ENCODE measurements around the gene WWOX.

The WWOX gene

GRCh38 chr16:78969721-78970120, 870.3 kb downstream of the WWOX start:
- no peak for TF ChIP-seq TAF1 (IDR thresholded peaks at IDR 0.05; ENCODE audit: low read depth, low read length)
- TF ChIP-seq POU2F2 (IDR thresholded peaks at IDR 0.05; ENCODE audit: low read depth, low read length) = no peak
- no peak for TF ChIP-seq PAX5 (IDR thresholded peaks at IDR 0.05; ENCODE audit: insufficient read depth, low read length, severe bottlenecking)
- no peak for TF ChIP-seq SPI1 (IDR thresholded peaks at IDR 0.05; ENCODE audit: low read depth, low read length)
- TF ChIP-seq POLR2A (IDR thresholded peaks at IDR 0.05; ENCODE audit: low read depth, low read length) = no peak
- no peak for TF ChIP-seq POLR2AphosphoS5 (IDR thresholded peaks at IDR 0.05; ENCODE audit: low read depth, low read length)
- no peak for DNase-seq (ENCODE audit: insufficient read length, low spot score)
- FAIRE-seq = no peak

GRCh38 chr16:78970650-78971049, 871.2 kb downstream of the WWOX start:
- TF ChIP-seq PAX5 (IDR thresholded peaks at IDR 0.05; ENCODE audit: insufficient read depth, low read length, severe bottlenecking) (no peak), TAF1 (IDR thresholded peaks at IDR 0.05; ENCODE audit: low read depth, low read length) (no peak), POU2F2 (IDR thresholded peaks at IDR 0.05; ENCODE audit: low read depth, low read length) (no peak), SPI1 (IDR thresholded peaks at IDR 0.05; ENCODE audit: low read depth, low read length) (no peak), POLR2AphosphoS5 (IDR thresholded peaks at IDR 0.05; ENCODE audit: low read depth, low read length) (no peak), POLR2A (IDR thresholded peaks at IDR 0.05; ENCODE audit: low read depth, low read length) (no peak)
- DNase-seq (ENCODE audit: insufficient read length, low spot score) = no peak
- FAIRE-seq = no peak

GRCh38 chr16:78972006-78972405, 872.6 kb downstream of the WWOX start:
- TF ChIP-seq POU2F2 (IDR thresholded peaks at IDR 0.05; ENCODE audit: low read depth, low read length) (no peak), SPI1 (IDR thresholded peaks at IDR 0.05; ENCODE audit: low read depth, low read length) (no peak), POLR2AphosphoS5 (IDR thresholded peaks at IDR 0.05; ENCODE audit: low read depth, low read length) (no peak)
- FAIRE-seq (no peak), DNase-seq (ENCODE audit: insufficient read length, low spot score) (no peak)

- TF ChIP-seq PAX5 (IDR thresholded peaks at IDR 0.05; ENCODE audit: insufficient read depth, low read length, severe bottlenecking) = no peak
- no peak for TF ChIP-seq POU2F2 (IDR thresholded peaks at IDR 0.05; ENCODE audit: low read depth, low read length)
- TF ChIP-seq POLR2A (IDR thresholded peaks at IDR 0.05; ENCODE audit: low read depth, low read length) = no peak
- no peak for TF ChIP-seq TAF1 (IDR thresholded peaks at IDR 0.05; ENCODE audit: low read depth, low read length)
- TF ChIP-seq POLR2AphosphoS5 (IDR thresholded peaks at IDR 0.05; ENCODE audit: low read depth, low read length) = no peak
- no peak for TF ChIP-seq SPI1 (IDR thresholded peaks at IDR 0.05; ENCODE audit: low read depth, low read length)
- DNase-seq (ENCODE audit: insufficient read length, low spot score) = no peak
These were observed 873.5 kb downstream of the WWOX start for GRCh38 chr16:78972986-78973385.

GRCh38 chr16:78976212-78976611, 876.8 kb downstream of the WWOX start:
- DNase-seq (ENCODE audit: insufficient read length, low spot score) = no peak
- TF ChIP-seq TAF1 (IDR thresholded peaks at IDR 0.05; ENCODE audit: low read depth, low read length) = no peak
- no peak for TF ChIP-seq POLR2AphosphoS5 (IDR thresholded peaks at IDR 0.05; ENCODE audit: low read depth, low read length)
- TF ChIP-seq SPI1 (IDR thresholded peaks at IDR 0.05; ENCODE audit: low read depth, low read length) = no peak
- TF ChIP-seq POLR2A (IDR thresholded peaks at IDR 0.05; ENCODE audit: low read depth, low read length) = no peak
- no peak for TF ChIP-seq PAX5 (IDR thresholded peaks at IDR 0.05; ENCODE audit: insufficient read depth, low read length, severe bottlenecking)
- no peak for TF ChIP-seq POU2F2 (IDR thresholded peaks at IDR 0.05; ENCODE audit: low read depth, low read length)
- no peak for FAIRE-seq

More at GRCh38 chr16:78972986-78973385, 873.5 kb downstream of the WWOX start:
- no peak for FAIRE-seq

- TF ChIP-seq POU2F2 (IDR thresholded peaks at IDR 0.05; ENCODE audit: low read depth, low read length) = no peak
- no peak for FAIRE-seq
- DNase-seq (ENCODE audit: insufficient read length, low spot score) = no peak
These were observed 881.4 kb downstream of the WWOX start for GRCh38 chr16:78980825-78981224.

- DNase-seq (ENCODE audit: insufficient read length, low spot score) (no peak), FAIRE-seq (no peak)
- TF ChIP-seq SPI1 (IDR thresholded peaks at IDR 0.05; ENCODE audit: low read depth, low read length) = no peak
- no peak for TF ChIP-seq POLR2A (IDR thresholded peaks at IDR 0.05; ENCODE audit: low read depth, low read length)
- TF ChIP-seq TAF1 (IDR thresholded peaks at IDR 0.05; ENCODE audit: low read depth, low read length) = no peak
- no peak for TF ChIP-seq POU2F2 (IDR thresholded peaks at IDR 0.05; ENCODE audit: low read depth, low read length)
- no peak for TF ChIP-seq POLR2AphosphoS5 (IDR thresholded peaks at IDR 0.05; ENCODE audit: low read depth, low read length)
- TF ChIP-seq PAX5 (IDR thresholded peaks at IDR 0.05; ENCODE audit: insufficient read depth, low read length, severe bottlenecking) = no peak
These were observed 882.8 kb downstream of the WWOX start for GRCh38 chr16:78982096-78982744.

GRCh38 chr16:78984324-78984723, 884.9 kb downstream of the WWOX start:
- no peak for TF ChIP-seq POLR2A (IDR thresholded peaks at IDR 0.05; ENCODE audit: low read depth, low read length)
- TF ChIP-seq SPI1 (IDR thresholded peaks at IDR 0.05; ENCODE audit: low read depth, low read length) = no peak
- no peak for TF ChIP-seq PAX5 (IDR thresholded peaks at IDR 0.05; ENCODE audit: insufficient read depth, low read length, severe bottlenecking)
- TF ChIP-seq POU2F2 (IDR thresholded peaks at IDR 0.05; ENCODE audit: low read depth, low read length) = no peak
- TF ChIP-seq POLR2AphosphoS5 (IDR thresholded peaks at IDR 0.05; ENCODE audit: low read depth, low read length) = no peak
- no peak for TF ChIP-seq TAF1 (IDR thresholded peaks at IDR 0.05; ENCODE audit: low read depth, low read length)
- no peak for FAIRE-seq
- DNase-seq (ENCODE audit: insufficient read length, low spot score) = no peak

GRCh38 chr16:78984887-78985464, 885.5 kb downstream of the WWOX start:
- no peak for FAIRE-seq
- DNase-seq (ENCODE audit: insufficient read length, low spot score) = no peak
- TF ChIP-seq POLR2AphosphoS5 (IDR thresholded peaks at IDR 0.05; ENCODE audit: low read depth, low read length) (no peak), POU2F2 (IDR thresholded peaks at IDR 0.05; ENCODE audit: low read depth, low read length) (no peak), POLR2A (IDR thresholded peaks at IDR 0.05; ENCODE audit: low read depth, low read length) (no peak), TAF1 (IDR thresholded peaks at IDR 0.05; ENCODE audit: low read depth, low read length) (no peak), SPI1 (IDR thresholded peaks at IDR 0.05; ENCODE audit: low read depth, low read length) (no peak), PAX5 (IDR thresholded peaks at IDR 0.05; ENCODE audit: insufficient read depth, low read length, severe bottlenecking) (no peak)

Data from GM12891 (cell line).